ENCODE measurements around the gene TBC1D9. TPM values are rescaled to one million over a fixed set of nuclear protein-coding genes. Genes with fewer than 3 reads are reported as not detected.

TBC1D9 gene
- polyA plus RNA-seq, 3 donors = 13.6 to 33.5 (median 21.0) TPM

DNA sequence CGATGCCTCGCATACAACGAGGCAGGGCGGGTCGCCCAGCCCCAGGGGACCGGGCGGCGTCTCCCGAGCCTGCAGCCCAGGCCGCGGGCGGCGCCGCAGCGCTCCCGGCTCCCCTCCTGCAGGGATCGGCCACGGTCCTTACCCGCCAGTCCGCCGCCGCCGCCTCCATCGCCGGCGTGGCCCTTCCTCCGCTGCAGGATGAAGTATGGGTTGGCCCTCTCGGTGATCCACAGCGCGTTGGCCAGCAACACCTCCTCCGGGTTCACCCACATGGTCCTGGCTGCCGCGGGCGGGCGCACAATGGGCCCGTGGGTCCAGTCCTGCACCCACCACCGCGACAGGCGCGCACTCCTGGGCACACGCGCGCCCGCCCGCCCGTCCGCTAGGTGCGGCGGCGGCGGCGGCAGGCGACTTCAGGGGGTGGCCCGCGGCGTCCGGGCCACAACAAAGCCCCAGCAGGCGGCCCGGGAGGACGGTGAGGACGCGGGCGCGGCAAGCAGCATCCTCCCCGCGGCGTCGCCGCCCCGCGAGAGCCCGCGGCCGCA, 339 bp downstream of the TBC1D9 start:
- Histone ChIP-seq H3K27me3 (ENCODE audit: control insufficient read depth in 2 of 2, insufficient read depth in 2 of 2, low read length in 2 of 2) (peaks cover 2 to 9% of the 10 kb centered on the region in 2 donors), H3K4me3 (replicated peaks in 1 of 3; ENCODE audit: low read depth in 2 of 3, low read length in 3 of 3) (peak overlapping the region; percentile 75 to 85 (median 79)), H3K27ac (ENCODE audit: low read depth in 1 of 2, low read length in 2 of 2) (peak overlapping the region; percentile 95 to 98), H3K9ac (ENCODE audit: insufficient read depth, low read length, poor library complexity, severe bottlenecking) (peak overlapping the region; percentile 96), H2AFZ (ENCODE audit: insufficient read depth, low read depth, low read length, poor library complexity, severe bottlenecking) (peak overlapping the region; percentile 84), H3K4me1 (ENCODE audit: control insufficient read depth in 1 of 2, insufficient read depth in 2 of 2, low read length in 2 of 2) (peaks cover 36 to 47% of the 10 kb centered on the region in 2 donors), H3K36me3 (replicated peaks in 1 of 2; ENCODE audit: control insufficient read depth in 1 of 2, insufficient read depth in 2 of 2, low read length in 2 of 2) (no peaks in the 10 kb centered on the region), H4K20me1 (ENCODE audit: insufficient read depth, low read length) (peaks cover 39% of the 10 kb centered on the region), H3K4me2 (replicated peaks; ENCODE audit: extremely low read depth, low read length, poor library complexity, severe bottlenecking) (peak overlapping the region; percentile 82), H3K9me3 (replicated peaks in 1 of 2; ENCODE audit: control insufficient read depth in 1 of 2, insufficient read depth in 1 of 2, low read length in 2 of 2) (no peaks in the 10 kb centered on the region), H3K79me2 (ENCODE audit: insufficient read depth, low read length) (peaks cover 24% of the 10 kb centered on the region)
- H3K9me3 Mint-ChIP-seq = peaks cover 0 to 3% (median 2%) of the 10 kb centered on the region in 7 donors
- peak overlapping the region; percentile 84 to 94 for H3K4me3 Mint-ChIP-seq
- 0% methylated on average over 73 of the region's 74 CpGs for WGBS (ENCODE audit: insufficient coverage)
- H3K36me3 Mint-ChIP-seq = peaks cover 21 to 31% of the 10 kb centered on the region in 2 donors
- H3K27ac Mint-ChIP-seq = peak overlapping the region; percentile 94 to 98 (median 97)
- TF ChIP-seq, protein P1, sequence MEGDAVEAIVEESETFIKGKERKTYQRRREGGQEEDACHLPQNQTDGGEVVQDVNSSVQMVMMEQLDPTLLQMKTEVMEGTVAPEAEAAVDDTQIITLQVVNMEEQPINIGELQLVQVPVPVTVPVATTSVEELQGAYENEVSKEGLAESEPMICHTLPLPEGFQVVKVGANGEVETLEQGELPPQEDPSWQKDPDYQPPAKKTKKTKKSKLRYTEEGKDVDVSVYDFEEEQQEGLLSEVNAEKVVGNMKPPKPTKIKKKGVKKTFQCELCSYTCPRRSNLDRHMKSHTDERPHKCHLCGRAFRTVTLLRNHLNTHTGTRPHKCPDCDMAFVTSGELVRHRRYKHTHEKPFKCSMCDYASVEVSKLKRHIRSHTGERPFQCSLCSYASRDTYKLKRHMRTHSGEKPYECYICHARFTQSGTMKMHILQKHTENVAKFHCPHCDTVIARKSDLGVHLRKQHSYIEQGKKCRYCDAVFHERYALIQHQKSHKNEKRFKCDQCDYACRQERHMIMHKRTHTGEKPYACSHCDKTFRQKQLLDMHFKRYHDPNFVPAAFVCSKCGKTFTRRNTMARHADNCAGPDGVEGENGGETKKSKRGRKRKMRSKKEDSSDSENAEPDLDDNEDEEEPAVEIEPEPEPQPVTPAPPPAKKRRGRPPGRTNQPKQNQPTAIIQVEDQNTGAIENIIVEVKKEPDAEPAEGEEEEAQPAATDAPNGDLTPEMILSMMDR (IDR thresholded peaks at IDR 0.05) = peak; percentile 9
- peak in 2 of 3 donors; percentile 20 to 32 for DNase-seq
- peaks cover 12 to 22% (median 15%) of the 10 kb centered on the region in 3 donors for H3K27me3 Mint-ChIP-seq (ENCODE audit: low read depth in 3 of 3)
- intact Hi-C loops (cut with micrococcal nuclease) = loop anchor here (2.0 to 10.0 kb wide), 4 partner anchors 13 to 49 kb away; no protein-coding TSS in a partner anchor
- peaks cover 39% of the 10 kb centered on the region for H3K4me1 Mint-ChIP-seq

DNA sequence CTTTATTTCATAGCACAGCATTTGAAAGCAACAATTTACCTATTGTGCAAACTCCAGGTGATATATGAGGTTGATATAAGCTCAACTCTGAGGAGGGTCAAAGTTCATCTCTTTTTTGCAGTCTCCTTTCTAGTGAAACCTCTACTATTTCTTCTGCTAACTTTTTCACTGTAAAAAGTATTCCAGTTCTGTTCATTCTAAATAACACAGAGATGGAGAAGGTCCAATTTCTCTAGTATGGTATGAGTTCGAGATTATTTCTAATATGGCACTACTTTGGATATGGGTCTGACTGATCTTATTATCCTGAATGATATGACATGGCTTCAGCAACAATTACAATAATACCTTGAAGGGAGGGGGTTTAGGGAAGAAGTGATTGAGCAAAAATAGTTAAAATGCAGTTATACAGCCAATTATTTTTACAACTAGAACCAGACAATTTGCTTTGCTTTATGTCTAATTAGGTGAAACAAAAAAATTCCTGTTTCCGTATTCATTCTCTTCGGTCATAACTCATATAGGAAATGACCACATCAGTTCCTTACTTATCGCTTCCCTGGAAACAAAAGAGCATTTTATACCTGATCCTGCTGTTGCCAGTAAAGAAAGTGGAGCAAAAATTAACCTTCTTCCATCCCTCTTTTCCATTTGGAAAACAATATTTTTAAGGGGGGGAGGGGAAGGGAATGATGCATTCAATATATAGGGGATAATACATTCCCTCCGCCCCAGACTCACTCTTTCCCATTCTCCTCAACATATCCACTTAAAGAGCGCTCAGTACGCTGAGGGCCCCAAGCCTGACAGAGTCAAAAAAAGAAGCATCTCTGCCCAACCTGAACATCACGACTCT, 1.0 kb downstream of the TBC1D9 start:
- WGBS (ENCODE audit: insufficient coverage) = 12% methylated on average over 3 of the region's 8 CpGs
- Histone ChIP-seq H3K4me1 (ENCODE audit: control insufficient read depth in 1 of 2, insufficient read depth in 2 of 2, low read length in 2 of 2) (peaks cover 36 to 46% of the 10 kb centered on the region in 2 donors), H3K4me3 (replicated peaks in 1 of 3; ENCODE audit: low read depth in 2 of 3, low read length in 3 of 3) (peak overlapping the region; percentile 75 to 85 (median 79)), H3K27me3 (ENCODE audit: control insufficient read depth in 2 of 2, insufficient read depth in 2 of 2, low read length in 2 of 2) (peaks cover 2 to 9% of the 10 kb centered on the region in 2 donors), H3K79me2 (ENCODE audit: insufficient read depth, low read length) (peaks cover 25% of the 10 kb centered on the region), H3K36me3 (replicated peaks in 1 of 2; ENCODE audit: control insufficient read depth in 1 of 2, insufficient read depth in 2 of 2, low read length in 2 of 2) (no peaks in the 10 kb centered on the region), H4K20me1 (ENCODE audit: insufficient read depth, low read length) (peaks cover 46% of the 10 kb centered on the region), H3K4me2 (replicated peaks; ENCODE audit: extremely low read depth, low read length, poor library complexity, severe bottlenecking) (peak overlapping the region; percentile 82), H3K9ac (ENCODE audit: insufficient read depth, low read length, poor library complexity, severe bottlenecking) (peak overlapping the region; percentile 96), H3K9me3 (replicated peaks in 1 of 2; ENCODE audit: control insufficient read depth in 1 of 2, insufficient read depth in 1 of 2, low read length in 2 of 2) (no peaks in the 10 kb centered on the region), H3K27ac (ENCODE audit: low read depth in 1 of 2, low read length in 2 of 2) (peak overlapping the region; percentile 95 to 98), H2AFZ (ENCODE audit: insufficient read depth, low read depth, low read length, poor library complexity, severe bottlenecking) (peak overlapping the region; percentile 84)
- Mint-ChIP-seq H3K4me3 (peak overlapping the region; percentile 84 to 94), H3K27ac (peak overlapping the region in 5 of 7 donors; percentile 70 to 79 (median 76)), H3K36me3 (peaks cover 21 to 31% of the 10 kb centered on the region in 2 donors), H3K27me3 (ENCODE audit: low read depth in 3 of 3) (peaks cover 12 to 22% (median 15%) of the 10 kb centered on the region in 3 donors), H3K4me1 (peaks cover 38% of the 10 kb centered on the region), H3K9me3 (peaks cover 0 to 3% (median 2%) of the 10 kb centered on the region in 7 donors)
- TF ChIP-seq, protein P1 (IDR thresholded peaks at IDR 0.05) = no peak
- intact Hi-C loops (cut with micrococcal nuclease) = loop anchor here (5.0 to 10.0 kb wide), 3 partner anchors 37 to 50 kb away; no protein-coding TSS in a partner anchor
- peak in 1 of 3 donors; percentile 12 for DNase-seq

All from CD14-positive monocyte (primary cell).